ENCODE results near the gene NEU1. TPM values are rescaled to one million over a fixed set of nuclear protein-coding genes. Genes with fewer than 3 reads are reported as not detected.

The NEU1 gene
- total and polyA plus RNA-seq, 2 of the 8 experiments (the other 6 are each of a cell fraction or from before 2014, with no cell fraction given), result 41.2 to 72.1 TPM

DNA sequence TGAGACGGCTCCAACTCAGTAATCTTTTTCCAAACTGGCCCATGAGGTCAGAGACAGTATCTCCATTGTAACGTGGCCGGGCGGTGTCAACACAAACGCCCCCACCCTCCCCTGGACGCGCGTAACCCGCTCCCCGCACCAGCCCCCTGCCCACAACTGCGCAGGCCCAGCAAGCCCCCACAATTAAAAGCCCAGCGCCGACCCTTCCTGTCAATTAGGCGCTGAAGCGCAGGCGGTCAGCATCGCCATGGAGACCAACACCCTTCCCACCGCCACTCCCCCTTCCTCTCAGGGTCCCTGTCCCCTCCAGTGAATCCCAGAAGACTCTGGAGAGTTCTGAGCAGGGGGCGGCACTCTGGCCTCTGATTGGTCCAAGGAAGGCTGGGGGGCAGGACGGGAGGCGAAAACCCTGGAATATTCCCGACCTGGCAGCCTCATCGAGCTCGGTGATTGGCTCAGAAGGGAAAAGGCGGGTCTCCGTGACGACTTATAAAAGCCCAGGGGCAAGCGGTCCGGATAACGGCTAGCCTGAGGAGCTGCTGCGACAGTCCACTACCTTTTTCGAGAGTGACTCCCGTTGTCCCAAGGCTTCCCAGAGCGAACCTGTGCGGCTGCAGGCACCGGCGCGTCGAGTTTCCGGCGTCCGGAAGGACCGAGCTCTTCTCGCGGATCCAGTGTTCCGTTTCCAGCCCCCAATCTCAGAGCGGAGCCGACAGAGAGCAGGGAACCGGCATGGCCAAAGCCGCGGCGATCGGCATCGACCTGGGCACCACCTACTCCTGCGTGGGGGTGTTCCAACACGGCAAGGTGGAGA is 47.4 kb downstream of the NEU1 start, which contains the start of the genes HSPA1A and HSPA1L (continued):
- no peak for TF ChIP-seq SIX5 (IDR thresholded peaks at IDR 0.05; ENCODE audit: low read depth, low read length)
- no peak; the same call in 1 of the 2 replicates for TF ChIP-seq CREB1 (IDR thresholded peaks at IDR 0.05)
- TF ChIP-seq EGR1 (IDR thresholded peaks at IDR 0.05; ENCODE audit: borderline replicate concordance, low read depth, low read length), result no peak
- TF ChIP-seq PHF8 (conservative IDR thresholded peaks at IDR 0.05; ENCODE audit: low read depth, low read length), result peak; percentile 70
- TF ChIP-seq TAF1 (IDR thresholded peaks at IDR 0.05; ENCODE audit: low read depth, low read length), result peak; percentile 86
- TF ChIP-seq YY1 (IDR thresholded peaks at IDR 0.05; ENCODE audit: low read depth, low read length), result no peak
